NT2/D1 (cell line): ENCODE data around the gene DBT.

Source experiments
- DNase-seq: peaks from one replicate; pipeline ENCODE4 v3.0.0-alpha.2; 2011; ENCODE audit warnings: low read depth, low spot score
- H3K27me3 ChIP-seq: 2 replicates; pipeline ENCODE4 v1.6.0; 2011; ENCODE audit warnings: mild to moderate bottlenecking; ENCODE audit not compliant: insufficient read length, insufficient read depth
- H3K36me3 ChIP-seq: 2 replicates; pipeline ENCODE4 v1.6.1; 2011; ENCODE audit warnings: mild to moderate bottlenecking, low read length, mixed read lengths; ENCODE audit not compliant: insufficient read depth, insufficient read length
- H3K4me1 ChIP-seq: 2 replicates; pipeline ENCODE4 v1.5.1; 2011; ENCODE audit not compliant: insufficient read depth, insufficient read length
- H3K4me3 ChIP-seq: 2 replicates; pipeline ENCODE4 v1.5.1; 2011; ENCODE audit warnings: low read depth; ENCODE audit not compliant: insufficient read length
- H3K9ac ChIP-seq: 2 replicates; pipeline ENCODE4 v1.6.0; 2011; ENCODE audit warnings: low read depth; ENCODE audit not compliant: insufficient read length
- H3K9me3 ChIP-seq: 2 replicates; pipeline ENCODE4 v1.5.1; 2011; ENCODE audit warnings: mild to moderate bottlenecking, low read length; ENCODE audit not compliant: insufficient read depth
- SUZ12 ChIP-seq: IDR thresholded peaks from 2 replicates; pipeline ENCODE4 v1.6.1; 2011; ENCODE audit not compliant: insufficient read length, insufficient read depth; ENCODE audit errors: extremely low read depth
- YY1 ChIP-seq: IDR thresholded peaks from 2 replicates; pipeline ENCODE4 v1.6.1; 2011; ENCODE audit not compliant: insufficient read length, insufficient read depth
- ZNF274 ChIP-seq: IDR thresholded peaks from 2 replicates; pipeline ENCODE4 v1.6.1; 2011; ENCODE audit warnings: mild to moderate bottlenecking, low read depth, low read length

DBT gene

GRCh38 chr1:100232156-100232555 lies 17.5 kb downstream of the DBT start:
- Histone ChIP-seq H3K4me1 (no peaks in the 10 kb centered on the region), H3K4me3 (no peak overlapping the region), H3K9me3 (no peaks in the 10 kb centered on the region), H3K27me3 (no peaks in the 10 kb centered on the region), H3K36me3 (peaks cover 69% of the 10 kb centered on the region), H3K9ac (no peak overlapping the region)
- no peak for DNase-seq
- TF ChIP-seq SUZ12 = no peak
- no peak for TF ChIP-seq YY1
- TF ChIP-seq ZNF274 = no peak

GRCh38 chr1:100231721-100232120 lies 17.9 kb downstream of the DBT start:
- no peak overlapping the region for H3K9ac ChIP-seq
- no peaks in the 10 kb centered on the region for H3K4me1 ChIP-seq
- DNase-seq = no peak
- no peak for TF ChIP-seq ZNF274
- TF ChIP-seq YY1 = no peak
- H3K27me3 ChIP-seq = no peaks in the 10 kb centered on the region
- peaks cover 65% of the 10 kb centered on the region for H3K36me3 ChIP-seq
- no peaks in the 10 kb centered on the region for H3K9me3 ChIP-seq
- H3K4me3 ChIP-seq = no peak overlapping the region

- H3K9me3 ChIP-seq = no peaks in the 10 kb centered on the region
- peaks cover 60% of the 10 kb centered on the region for H3K36me3 ChIP-seq
- TF ChIP-seq YY1 = no peak
- TF ChIP-seq ZNF274 = no peak
- TF ChIP-seq SUZ12 = no peak
- no peaks in the 10 kb centered on the region for H3K27me3 ChIP-seq
- no peak for DNase-seq
- H3K9ac ChIP-seq = no peak overlapping the region
- H3K4me1 ChIP-seq = no peaks in the 10 kb centered on the region
- H3K4me3 ChIP-seq = no peak overlapping the region
Measured at GRCh38 chr1:100230765-100231164, 18.9 kb downstream of the DBT start.

GRCh38 chr1:100229681-100230443 lies 19.8 kb downstream of the DBT start:
- no peak for TF ChIP-seq YY1
- TF ChIP-seq SUZ12 = no peak
- no peak for TF ChIP-seq ZNF274
- Histone ChIP-seq H3K4me3 (no peak overlapping the region), H3K9me3 (no peaks in the 10 kb centered on the region), H3K9ac (no peak overlapping the region), H3K36me3 (peaks cover 51% of the 10 kb centered on the region), H3K4me1 (no peaks in the 10 kb centered on the region), H3K27me3 (no peaks in the 10 kb centered on the region)
- no peak for DNase-seq

- Histone ChIP-seq H3K36me3 (peaks cover 13% of the 10 kb centered on the region), H3K9me3 (no peaks in the 10 kb centered on the region), H3K4me3 (no peak overlapping the region), H3K9ac (no peak overlapping the region), H3K4me1 (no peaks in the 10 kb centered on the region), H3K27me3 (no peaks in the 10 kb centered on the region)
- TF ChIP-seq ZNF274 = no peak
- no peak for TF ChIP-seq YY1
- TF ChIP-seq SUZ12 = no peak
- DNase-seq = no peak
Measured at GRCh38 chr1:100222428-100222827, 27.2 kb downstream of the DBT start.

GRCh38 chr1:100219883-100220282 lies 29.8 kb downstream of the DBT start:
- no peaks in the 10 kb centered on the region for H3K9me3 ChIP-seq

GRCh38 chr1:100219457-100219856 lies 30.2 kb downstream of the DBT start:
- H3K9ac ChIP-seq = no peak overlapping the region

More at GRCh38 chr1:100219883-100220282, 29.8 kb downstream of the DBT start:
- Histone ChIP-seq H3K4me3 (no peak overlapping the region), H3K27me3 (no peaks in the 10 kb centered on the region), H3K4me1 (no peaks in the 10 kb centered on the region), H3K36me3 (peaks cover 21% of the 10 kb centered on the region), H3K9ac (no peak overlapping the region)
- TF ChIP-seq ZNF274 (no peak), YY1 (no peak), SUZ12 (no peak)
- no peak for DNase-seq

More at GRCh38 chr1:100219457-100219856, 30.2 kb downstream of the DBT start:
- Histone ChIP-seq H3K9me3 (no peaks in the 10 kb centered on the region), H3K36me3 (peaks cover 25% of the 10 kb centered on the region), H3K27me3 (no peaks in the 10 kb centered on the region), H3K4me1 (no peaks in the 10 kb centered on the region), H3K4me3 (no peak overlapping the region)
- no peak for DNase-seq
- TF ChIP-seq SUZ12 (no peak), YY1 (no peak), ZNF274 (no peak)
